ENCODE results near the gene AGAP2. TPM values are rescaled to one million over a fixed set of nuclear protein-coding genes. Genes with fewer than 3 reads are reported as not detected.

Gene AGAP2
- total and polyA plus RNA-seq, 2 of the 13 experiments (the other 11 are each of a cell fraction or from before 2014, with no cell fraction given): 0.38 to 0.45 TPM

GRCh38 chr12:57777911-57778310 lies 39.4 kb upstream of the AGAP2 start (continued):
- TF ChIP-seq ZNF281 (CRISPR knock-in tag; IDR thresholded peaks at IDR 0.05; ENCODE audit: borderline replicate concordance) (no peak), PHF21A (CRISPR knock-in tag; IDR thresholded peaks at IDR 0.05) (no peak), ZNF451 (CRISPR knock-in tag; IDR thresholded peaks at IDR 0.05) (no peak), ZNF207 (IDR thresholded peaks at IDR 0.05; ENCODE audit: borderline replicate concordance) (no peak), BRF2 (CRISPR knock-in tag; IDR thresholded peaks at IDR 0.05) (no peak), SMAD1 (CRISPR knock-in tag; IDR thresholded peaks at IDR 0.05; ENCODE audit: borderline replicate concordance, low read depth) (no peak)

- no TSS peak for BruUV-seq (replicated peaks)
- intact Hi-C loops (cut with micrococcal nuclease; ENCODE audit: unreplicated experiment): no loop called here
- peaks cover 4 to 7% of the 10 kb centered on the region in 2 experiments; a peak in 4 of 5 replicates for H3K36me3 ChIP-seq (replicated peaks in 1 of 2; ENCODE audit: control insufficient read depth in 1 of 2, insufficient read depth in 2 of 2, low read length in 2 of 2)
Measured at GRCh38 chr12:57777367-57777766, 38.8 kb upstream of the AGAP2 start.

More at GRCh38 chr12:57777367-57777766, 38.8 kb upstream of the AGAP2 start:
- ATAC-seq: no peak
- no peak for DNase-seq (ENCODE audit: low spot score)
- POLR2A ChIA-PET: no interaction called here
- Histone ChIP-seq H3K27ac (ENCODE audit: extremely low read length, insufficient read depth, low read length) (no peak overlapping the region), H3K4me2 (ENCODE audit: low read depth, low read length) (no peak overlapping the region), H3K4me1 (ENCODE audit: insufficient read depth, low read length) (peaks cover 18% of the 10 kb centered on the region), H3K9ac (ENCODE audit: insufficient read depth, low read depth, low read length) (no peak overlapping the region), H3K79me2 (ENCODE audit: insufficient read depth, low read length) (peaks cover 4% of the 10 kb centered on the region), H3K27me3 (ENCODE audit: control insufficient read depth in 1 of 2, insufficient read depth in 2 of 2, low read length in 2 of 2) (no peaks in the 10 kb centered on the region; a peak in 1 of 5 replicates), H2AFZ (ENCODE audit: low read length) (no peak overlapping the region), H3K9me3 (ENCODE audit: low read length) (no peaks in the 10 kb centered on the region), H4K20me1 (ENCODE audit: insufficient read depth, low read length) (no peaks in the 10 kb centered on the region), H3K4me3 (replicated peaks in 1 of 3; ENCODE audit: insufficient read depth in 1 of 3, low read depth in 2 of 3, low read length in 3 of 3) (no peak overlapping the region)
- in situ Hi-C loops (cut with HindIII; ENCODE audit: extremely low pct_ligation_motif_present, low pct_unique_long_range_greater_than_20kb): no loop called here
- 98% methylated on average over 7 of the region's 7 CpGs for WGBS (ENCODE audit: low lambda C conversion rate)
- CTCF ChIA-PET (ENCODE audit: low intra/inter-chr PET ratio, low total read pairs): no interaction called here
- TF ChIP-seq ZNF44 (CRISPR knock-in tag; IDR thresholded peaks at IDR 0.05) (no peak), DBP (CRISPR knock-in tag; IDR thresholded peaks at IDR 0.05; ENCODE audit: not compliant biosample characterization) (no peak), ZNF292 (CRISPR knock-in tag; IDR thresholded peaks at IDR 0.05; ENCODE audit: borderline replicate concordance, low read depth) (no peak), NCOA1 (CRISPR knock-in tag; IDR thresholded peaks at IDR 0.05) (no peak)
- no peak for FAIRE-seq
